ENCODE data around the gene OR52B2. TPM values are rescaled to one million over a fixed set of nuclear protein-coding genes. Genes with fewer than 3 reads are reported as not detected.
A peak's percentile ranks its signal among the peaks of the same experiment; 100 is the strongest.

Gene OR52B2
- total and polyA plus RNA-seq, 4 donors, result 0.33 TPM; not detected in 3

- TF ChIP-seq HNF4G (IDR thresholded peaks at IDR 0.05), result no peak
- Histone ChIP-seq H3K27me3 (ENCODE audit: control insufficient read depth in 4 of 4, insufficient read depth in 4 of 4, low read length in 3 of 4) (no peaks in the 10 kb centered on the region), H3K9me3 (ENCODE audit: control insufficient read depth in 4 of 4, low read length in 3 of 4) (no peaks in the 10 kb centered on the region), H3K4me3 (ENCODE audit: low read depth in 1 of 3, low read length in 3 of 3) (no peak overlapping the region), H3K4me1 (ENCODE audit: control insufficient read depth in 4 of 4, insufficient read depth in 4 of 4, low read length in 3 of 4) (no peaks in the 10 kb centered on the region), H3K36me3 (ENCODE audit: control insufficient read depth in 4 of 4, insufficient read depth in 3 of 4, low read depth in 1 of 4, low read length in 3 of 4) (peaks cover 12 to 83% (median 62%) of the 10 kb centered on the region in 4 donors), H3K9ac (ENCODE audit: low read depth in 1 of 2, low read length in 2 of 2) (no peak overlapping the region), H3K27ac (ENCODE audit: low read depth in 1 of 2, low read length in 2 of 2) (no peak overlapping the region)
- 98% methylated on average over 9 of the region's 9 CpGs for WGBS
- DNase-seq (ENCODE audit: low spot score), result no peak
These were observed 40.3 kb upstream of the OR52B2 start for GRCh38 chr11:6210274-6210955.

DNA sequence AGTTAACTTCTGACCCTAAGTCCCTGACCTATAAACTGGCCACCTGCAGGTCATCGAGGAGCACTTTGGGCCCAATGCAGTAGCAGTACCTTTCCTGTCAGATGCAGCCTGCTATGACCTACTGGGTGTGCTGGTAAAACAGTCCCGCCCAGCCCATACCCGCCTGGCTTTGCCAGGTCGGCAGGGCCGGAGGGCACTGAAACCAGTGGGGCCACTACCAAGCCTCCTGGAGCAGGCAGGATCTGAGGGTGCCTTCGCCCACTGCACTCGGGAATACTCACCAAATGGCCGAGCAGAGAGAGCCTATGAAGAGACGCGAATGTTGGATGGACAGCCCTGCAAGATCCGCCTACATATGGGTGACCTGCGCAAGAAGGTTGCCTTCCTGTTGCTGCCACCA lies 39.7 kb upstream of the OR52B2 start:
- peaks cover 12 to 84% (median 62%) of the 10 kb centered on the region in 4 donors for H3K36me3 ChIP-seq (ENCODE audit: control insufficient read depth in 4 of 4, insufficient read depth in 3 of 4, low read depth in 1 of 4, low read length in 3 of 4)
- 94% methylated on average over 12 of the region's 12 CpGs for WGBS

More for the DNA sequence above, 39.7 kb upstream of the OR52B2 start:
- TF ChIP-seq NR2F2 (IDR thresholded peaks at IDR 0.05), result no peak
- TF ChIP-seq HNF4A (conservative IDR thresholded peaks at IDR 0.05), result no peak
- no peak for TF ChIP-seq GABPA (IDR thresholded peaks at IDR 0.05 in 1 of 2, conservative IDR thresholded peaks at IDR 0.05 in 1 of 2)
- no peak for TF ChIP-seq YY1 (IDR thresholded peaks at IDR 0.05)
- TF ChIP-seq, protein P1, sequence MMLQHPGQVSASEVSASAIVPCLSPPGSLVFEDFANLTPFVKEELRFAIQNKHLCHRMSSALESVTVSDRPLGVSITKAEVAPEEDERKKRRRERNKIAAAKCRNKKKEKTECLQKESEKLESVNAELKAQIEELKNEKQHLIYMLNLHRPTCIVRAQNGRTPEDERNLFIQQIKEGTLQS (IDR thresholded peaks at IDR 0.05), result no peak
- no peak for TF ChIP-seq JUND (IDR thresholded peaks at IDR 0.05)
- no peak for TF ChIP-seq EGR1 (IDR thresholded peaks at IDR 0.05; ENCODE audit: low read depth in 2 of 2)
- TF ChIP-seq REST (IDR thresholded peaks at IDR 0.05), result no peak
- TF ChIP-seq, protein P2, sequence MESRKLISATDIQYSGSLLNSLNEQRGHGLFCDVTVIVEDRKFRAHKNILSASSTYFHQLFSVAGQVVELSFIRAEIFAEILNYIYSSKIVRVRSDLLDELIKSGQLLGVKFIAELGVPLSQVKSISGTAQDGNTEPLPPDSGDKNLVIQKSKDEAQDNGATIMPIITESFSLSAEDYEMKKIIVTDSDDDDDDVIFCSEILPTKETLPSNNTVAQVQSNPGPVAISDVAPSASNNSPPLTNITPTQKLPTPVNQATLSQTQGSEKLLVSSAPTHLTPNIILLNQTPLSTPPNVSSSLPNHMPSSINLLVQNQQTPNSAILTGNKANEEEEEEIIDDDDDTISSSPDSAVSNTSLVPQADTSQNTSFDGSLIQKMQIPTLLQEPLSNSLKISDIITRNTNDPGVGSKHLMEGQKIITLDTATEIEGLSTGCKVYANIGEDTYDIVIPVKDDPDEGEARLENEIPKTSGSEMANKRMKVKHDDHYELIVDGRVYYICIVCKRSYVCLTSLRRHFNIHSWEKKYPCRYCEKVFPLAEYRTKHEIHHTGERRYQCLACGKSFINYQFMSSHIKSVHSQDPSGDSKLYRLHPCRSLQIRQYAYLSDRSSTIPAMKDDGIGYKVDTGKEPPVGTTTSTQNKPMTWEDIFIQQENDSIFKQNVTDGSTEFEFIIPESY (IDR thresholded peaks at IDR 0.05), result no peak
- TF ChIP-seq, protein P3, sequence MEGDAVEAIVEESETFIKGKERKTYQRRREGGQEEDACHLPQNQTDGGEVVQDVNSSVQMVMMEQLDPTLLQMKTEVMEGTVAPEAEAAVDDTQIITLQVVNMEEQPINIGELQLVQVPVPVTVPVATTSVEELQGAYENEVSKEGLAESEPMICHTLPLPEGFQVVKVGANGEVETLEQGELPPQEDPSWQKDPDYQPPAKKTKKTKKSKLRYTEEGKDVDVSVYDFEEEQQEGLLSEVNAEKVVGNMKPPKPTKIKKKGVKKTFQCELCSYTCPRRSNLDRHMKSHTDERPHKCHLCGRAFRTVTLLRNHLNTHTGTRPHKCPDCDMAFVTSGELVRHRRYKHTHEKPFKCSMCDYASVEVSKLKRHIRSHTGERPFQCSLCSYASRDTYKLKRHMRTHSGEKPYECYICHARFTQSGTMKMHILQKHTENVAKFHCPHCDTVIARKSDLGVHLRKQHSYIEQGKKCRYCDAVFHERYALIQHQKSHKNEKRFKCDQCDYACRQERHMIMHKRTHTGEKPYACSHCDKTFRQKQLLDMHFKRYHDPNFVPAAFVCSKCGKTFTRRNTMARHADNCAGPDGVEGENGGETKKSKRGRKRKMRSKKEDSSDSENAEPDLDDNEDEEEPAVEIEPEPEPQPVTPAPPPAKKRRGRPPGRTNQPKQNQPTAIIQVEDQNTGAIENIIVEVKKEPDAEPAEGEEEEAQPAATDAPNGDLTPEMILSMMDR (IDR thresholded peaks at IDR 0.05; ENCODE audit: low read depth, low read length, missing input control), result no peak
- TF ChIP-seq SP1 (IDR thresholded peaks at IDR 0.05), result no peak
- TF ChIP-seq TAF1 (conservative IDR thresholded peaks at IDR 0.05), result no peak
- TF ChIP-seq FOXA2 (IDR thresholded peaks at IDR 0.05), result no peak
- no peak for TF ChIP-seq HNF4G (IDR thresholded peaks at IDR 0.05)
- no peak overlapping the region for H3K27ac ChIP-seq (ENCODE audit: low read depth in 1 of 2, low read length in 2 of 2)
- no peak overlapping the region for H3K9ac ChIP-seq (ENCODE audit: low read depth in 1 of 2, low read length in 2 of 2)
- no peaks in the 10 kb centered on the region for H3K9me3 ChIP-seq (ENCODE audit: control insufficient read depth in 4 of 4, low read length in 3 of 4)
- peak; percentile 30 for DNase-seq (ENCODE audit: low spot score)
- H3K4me1 ChIP-seq (ENCODE audit: control insufficient read depth in 4 of 4, insufficient read depth in 4 of 4, low read length in 3 of 4), result no peaks in the 10 kb centered on the region
- no peaks in the 10 kb centered on the region for H3K27me3 ChIP-seq (ENCODE audit: control insufficient read depth in 4 of 4, insufficient read depth in 4 of 4, low read length in 3 of 4)
- H3K4me3 ChIP-seq (ENCODE audit: low read depth in 1 of 3, low read length in 3 of 3), result no peak overlapping the region
